GM19099 (cell line): Measurements from ENCODE around the gene ZNF467.

Source experiments
- POLR2A ChIP-seq: IDR thresholded peaks from 3 replicates; pipeline ENCODE4 v1.6.1; 2011; ENCODE audit warnings: low read depth; ENCODE audit not compliant: insufficient read length; ENCODE audit errors: extremely low read depth

ZNF467 gene

GRCh38 chr7:149783386-149784250 is 10.2 kb upstream of the ZNF467 start:
- TF ChIP-seq POLR2A: no peak

GRCh38 chr7:149782682-149783345 is 9.4 kb upstream of the ZNF467 start:
- no peak for TF ChIP-seq POLR2A

GRCh38 chr7:149781921-149782320 is 8.5 kb upstream of the ZNF467 start:
- TF ChIP-seq POLR2A: no peak

- no peak for TF ChIP-seq POLR2A
Measured at GRCh38 chr7:149780636-149781419, 7.4 kb upstream of the ZNF467 start.

GRCh38 chr7:149780056-149780455 is 6.7 kb upstream of the ZNF467 start:
- TF ChIP-seq POLR2A: no peak

- TF ChIP-seq POLR2A: no peak
Measured at GRCh38 chr7:149779502-149779805, 6.1 kb upstream of the ZNF467 start.

GRCh38 chr7:149778696-149779501 is 5.5 kb upstream of the ZNF467 start:
- no peak for TF ChIP-seq POLR2A

GRCh38 chr7:149778327-149778637 is 4.9 kb upstream of the ZNF467 start:
- TF ChIP-seq POLR2A: no peak

- no peak for TF ChIP-seq POLR2A
Measured at GRCh38 chr7:149777551-149778326, 4.4 kb upstream of the ZNF467 start.

GRCh38 chr7:149776848-149777407 is 3.5 kb upstream of the ZNF467 start:
- TF ChIP-seq POLR2A: no peak

GRCh38 chr7:149776289-149776688 is 2.9 kb upstream of the ZNF467 start:
- no peak for TF ChIP-seq POLR2A

GRCh38 chr7:149775176-149775556 is 1.8 kb upstream of the ZNF467 start:
- no peak for TF ChIP-seq POLR2A

- TF ChIP-seq POLR2A: no peak
Measured at GRCh38 chr7:149774237-149775175, 1.1 kb upstream of the ZNF467 start.

GRCh38 chr7:149772956-149773434 is 393 bp downstream of the ZNF467 start:
- TF ChIP-seq POLR2A: no peak
